Testis (tissue), 2 donors: ENCODE measurements around the gene TMC1.

Experiments used
- POLR2A ChIP-seq: fragments of 450-650 bp; IDR thresholded peaks from one replicate; pipeline ENCODE4 v1.6.1; 2017; ENCODE audit warnings: antibody characterized with exemption, mild to moderate bottlenecking, moderate library complexity
- TF ChIP-seq, protein P1 (sequence below), 3 experiments: fragments of 450-650 bp in 2 of 3; fragments of 200-600 bp in 1 of 3; sonication (generic) in 1 of 3; IDR thresholded peaks; one replicate each; pipeline ENCODE4 v1.5.1; 2016 to 2019; ENCODE audit warnings: antibody characterized with exemption in 3 of 3, mild to moderate bottlenecking in 2 of 3, moderate library complexity in 1 of 3

DNA sequence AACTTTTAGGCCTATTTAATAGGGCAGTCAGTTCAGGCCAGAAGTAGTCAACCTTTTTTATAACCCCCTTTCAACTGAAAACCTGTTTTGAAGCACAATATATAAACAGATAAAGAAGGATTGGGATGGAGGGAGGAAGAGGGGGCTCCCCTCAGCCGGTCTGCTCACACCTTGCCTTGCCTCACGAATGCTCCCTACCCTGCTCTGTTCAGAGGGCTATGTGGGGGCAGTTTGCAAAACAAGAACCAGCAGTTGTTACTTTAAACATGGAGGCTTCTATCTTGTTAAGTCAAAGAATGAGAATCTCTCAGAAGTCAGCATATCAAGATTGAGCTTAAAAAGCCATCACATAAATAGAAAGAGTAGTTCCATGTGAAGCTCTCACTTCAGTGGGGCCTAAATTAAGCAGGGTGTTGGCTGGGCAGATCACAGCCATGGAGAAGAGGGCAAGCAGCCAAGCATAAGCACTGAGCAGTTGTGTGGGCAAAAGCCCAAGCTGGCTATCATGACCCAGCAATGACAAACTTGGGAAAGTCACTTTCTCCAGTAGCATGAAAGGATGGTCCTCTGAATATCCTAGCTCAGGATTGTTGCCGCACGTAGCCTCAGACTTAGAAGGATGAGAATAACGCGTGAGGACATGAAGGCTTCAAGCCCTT is 360.8 kb downstream of the TMC1 start:
- TF ChIP-seq POLR2A = no peak
- TF ChIP-seq, protein P1, sequence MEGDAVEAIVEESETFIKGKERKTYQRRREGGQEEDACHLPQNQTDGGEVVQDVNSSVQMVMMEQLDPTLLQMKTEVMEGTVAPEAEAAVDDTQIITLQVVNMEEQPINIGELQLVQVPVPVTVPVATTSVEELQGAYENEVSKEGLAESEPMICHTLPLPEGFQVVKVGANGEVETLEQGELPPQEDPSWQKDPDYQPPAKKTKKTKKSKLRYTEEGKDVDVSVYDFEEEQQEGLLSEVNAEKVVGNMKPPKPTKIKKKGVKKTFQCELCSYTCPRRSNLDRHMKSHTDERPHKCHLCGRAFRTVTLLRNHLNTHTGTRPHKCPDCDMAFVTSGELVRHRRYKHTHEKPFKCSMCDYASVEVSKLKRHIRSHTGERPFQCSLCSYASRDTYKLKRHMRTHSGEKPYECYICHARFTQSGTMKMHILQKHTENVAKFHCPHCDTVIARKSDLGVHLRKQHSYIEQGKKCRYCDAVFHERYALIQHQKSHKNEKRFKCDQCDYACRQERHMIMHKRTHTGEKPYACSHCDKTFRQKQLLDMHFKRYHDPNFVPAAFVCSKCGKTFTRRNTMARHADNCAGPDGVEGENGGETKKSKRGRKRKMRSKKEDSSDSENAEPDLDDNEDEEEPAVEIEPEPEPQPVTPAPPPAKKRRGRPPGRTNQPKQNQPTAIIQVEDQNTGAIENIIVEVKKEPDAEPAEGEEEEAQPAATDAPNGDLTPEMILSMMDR (IDR thresholded peaks at IDR 0.05) = no peak
